Measurements from ENCODE around the gene SLX4IP. TPM values are rescaled to one million over a fixed set of nuclear protein-coding genes. Genes with fewer than 3 reads are reported as not detected.

SLX4IP gene
- total RNA-seq, 2 donors from 2014 or later = 3.2 to 4.9 TPM

DNA sequence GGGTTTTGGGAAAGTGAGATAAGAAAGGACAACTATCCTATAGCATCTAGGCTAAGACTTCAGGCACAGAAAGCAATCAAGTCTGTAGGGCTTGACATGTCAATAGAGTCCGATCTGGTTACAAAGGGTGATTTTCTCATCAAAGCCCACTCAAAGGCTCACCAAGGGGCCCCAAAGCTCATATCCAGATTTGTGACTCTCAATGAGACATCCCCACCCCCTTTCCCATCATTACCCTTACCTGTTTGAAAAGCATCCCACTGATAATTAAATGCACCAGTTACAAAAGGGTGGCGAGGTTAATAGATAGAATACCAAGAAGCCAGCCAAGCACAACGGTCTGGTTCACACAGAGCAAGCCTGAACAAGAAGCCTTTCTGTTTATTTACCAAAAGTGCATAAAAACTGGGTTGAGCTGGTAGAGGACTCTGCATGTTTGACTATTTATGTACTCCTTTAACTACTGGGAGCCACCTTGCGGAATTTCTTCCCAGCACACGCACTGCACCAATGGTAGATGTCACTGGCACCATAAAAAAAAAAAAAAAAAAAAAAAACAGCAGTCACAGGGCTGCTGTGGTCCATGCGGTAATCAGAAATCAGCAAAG is 232.6 kb downstream of the SLX4IP start:
- Mint-ChIP-seq H3K4me3 (no peak overlapping the region), H3K9me3 (no peaks in the 10 kb centered on the region), H3K27me3 (peaks cover 16 to 33% of the 10 kb centered on the region in 2 donors), H3K27ac (no peak overlapping the region), H3K4me1 (ENCODE audit: low read depth in 2 of 2) (peaks cover 8 to 11% of the 10 kb centered on the region in 2 donors), H3K36me3 (no peaks in the 10 kb centered on the region)
- DNase-seq (ENCODE audit: low spot score) = no peak
- ATAC-seq = no peak

GRCh38 chr20:10668677-10669368 is 233.7 kb downstream of the SLX4IP start:
- H3K4me3 Mint-ChIP-seq = no peak overlapping the region
- DNase-seq (ENCODE audit: low spot score) (no peak), ATAC-seq (no peak)
- H3K4me1 Mint-ChIP-seq (ENCODE audit: low read depth in 2 of 2) = peaks cover 11 to 17% of the 10 kb centered on the region in 2 donors
- no peak overlapping the region for H3K27ac Mint-ChIP-seq
- H3K36me3 Mint-ChIP-seq = no peaks in the 10 kb centered on the region
- no peaks in the 10 kb centered on the region for H3K9me3 Mint-ChIP-seq
- H3K27me3 Mint-ChIP-seq = peaks cover 12 to 33% of the 10 kb centered on the region in 2 donors

GRCh38 chr20:10669843-10670446 is 234.8 kb downstream of the SLX4IP start:
- Mint-ChIP-seq H3K4me1 (ENCODE audit: low read depth in 2 of 2) (peaks cover 15 to 22% of the 10 kb centered on the region in 2 donors), H3K36me3 (no peaks in the 10 kb centered on the region), H3K27ac (no peak overlapping the region), H3K27me3 (peaks cover 10 to 23% of the 10 kb centered on the region in 2 donors), H3K9me3 (no peaks in the 10 kb centered on the region), H3K4me3 (no peak overlapping the region)
- no peak for ATAC-seq
- no peak for DNase-seq (ENCODE audit: low spot score)

GRCh38 chr20:10670501-10671220 is 235.6 kb downstream of the SLX4IP start:
- Mint-ChIP-seq H3K27me3 (peaks cover 11 to 23% of the 10 kb centered on the region in 2 donors), H3K4me3 (peak overlapping the region; percentile 32), H3K27ac (no peak overlapping the region), H3K36me3 (no peaks in the 10 kb centered on the region), H3K9me3 (no peaks in the 10 kb centered on the region), H3K4me1 (ENCODE audit: low read depth in 2 of 2) (peaks cover 19 to 25% of the 10 kb centered on the region in 2 donors)
- no peak for ATAC-seq
- no peak for DNase-seq (ENCODE audit: low spot score)

DNA sequence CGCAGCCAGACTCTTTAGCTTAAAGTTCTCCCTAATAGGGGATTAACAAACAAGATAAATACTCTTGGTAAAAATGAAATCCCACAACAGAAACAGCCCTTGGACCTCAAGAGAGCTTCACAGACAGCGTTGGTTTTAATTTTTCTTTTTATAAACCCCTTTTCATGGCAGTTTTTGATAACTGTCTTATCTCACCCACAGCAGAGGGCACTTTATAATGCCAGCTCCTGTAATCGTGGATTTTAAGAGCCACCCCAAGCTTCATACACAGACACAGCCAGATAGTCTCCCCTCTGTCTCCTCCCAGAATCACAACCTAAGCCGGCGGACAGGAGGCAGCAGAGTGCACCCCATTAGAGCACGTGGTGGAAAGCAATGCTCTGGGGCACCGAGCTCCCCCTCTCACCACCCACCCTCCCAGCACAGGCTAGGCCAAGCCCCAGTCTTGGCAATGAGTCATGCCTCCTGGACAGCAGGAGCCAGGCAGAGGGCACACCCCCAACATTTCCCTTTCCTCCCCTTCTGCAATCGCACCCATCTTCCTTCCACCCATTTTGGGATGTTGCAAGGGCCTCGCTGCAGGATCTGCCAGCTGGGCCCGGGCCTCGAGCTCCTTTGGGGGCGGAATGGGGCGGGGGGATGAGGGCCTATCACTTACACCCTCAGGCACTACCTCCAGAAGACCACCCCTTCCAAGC is 236.3 kb downstream of the SLX4IP start:
- Mint-ChIP-seq H3K4me1 (ENCODE audit: low read depth in 2 of 2) (peaks cover 19 to 25% of the 10 kb centered on the region in 2 donors), H3K4me3 (peak overlapping the region; percentile 32), H3K36me3 (no peaks in the 10 kb centered on the region), H3K27me3 (peaks cover 12 to 23% of the 10 kb centered on the region in 2 donors), H3K9me3 (no peaks in the 10 kb centered on the region), H3K27ac (no peak overlapping the region)
- no peak for ATAC-seq
- no peak for DNase-seq (ENCODE audit: low spot score)

DNA sequence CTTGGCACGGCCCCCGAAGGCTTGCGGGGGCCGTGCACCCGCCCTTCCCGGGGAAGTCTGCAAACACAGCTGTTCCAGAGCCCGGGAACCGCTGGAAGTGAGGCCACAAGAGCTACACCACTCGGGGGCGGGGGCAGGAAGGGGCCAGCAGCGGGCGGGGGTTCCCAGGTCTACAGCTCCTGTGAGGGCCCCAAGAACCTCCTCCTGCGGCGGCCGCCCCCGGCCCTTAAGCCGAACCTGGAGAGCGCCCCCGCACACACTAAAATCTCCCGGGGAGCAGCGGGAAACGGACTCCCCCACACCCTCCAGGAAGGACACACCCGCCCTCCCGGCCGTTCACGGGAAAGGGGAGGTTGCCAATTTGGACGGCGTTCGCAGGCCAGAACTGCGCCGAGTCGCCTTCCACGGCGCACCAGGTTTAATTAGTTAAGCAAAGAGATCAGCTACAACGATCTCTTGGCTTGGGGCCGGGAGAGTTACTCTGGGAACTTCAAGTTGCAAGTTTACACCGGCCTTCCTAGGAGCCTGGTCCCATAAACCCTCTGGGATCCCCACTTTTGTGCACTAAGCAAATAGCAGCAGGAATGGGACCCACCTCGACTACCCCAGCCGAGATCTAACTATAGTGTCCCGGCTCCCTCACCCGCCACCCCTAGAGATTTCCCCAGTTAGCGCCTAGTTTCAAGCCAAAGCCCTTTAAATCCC is 237.0 kb downstream of the SLX4IP start:
- Mint-ChIP-seq H3K36me3 (no peaks in the 10 kb centered on the region), H3K4me1 (ENCODE audit: low read depth in 2 of 2) (peaks cover 19 to 25% of the 10 kb centered on the region in 2 donors), H3K4me3 (peak overlapping the region; percentile 96), H3K27me3 (peaks cover 12 to 23% of the 10 kb centered on the region in 2 donors), H3K9me3 (no peaks in the 10 kb centered on the region), H3K27ac (no peak overlapping the region)
- DNase-seq (ENCODE audit: low spot score) (no peak), ATAC-seq (no peak)

DNA sequence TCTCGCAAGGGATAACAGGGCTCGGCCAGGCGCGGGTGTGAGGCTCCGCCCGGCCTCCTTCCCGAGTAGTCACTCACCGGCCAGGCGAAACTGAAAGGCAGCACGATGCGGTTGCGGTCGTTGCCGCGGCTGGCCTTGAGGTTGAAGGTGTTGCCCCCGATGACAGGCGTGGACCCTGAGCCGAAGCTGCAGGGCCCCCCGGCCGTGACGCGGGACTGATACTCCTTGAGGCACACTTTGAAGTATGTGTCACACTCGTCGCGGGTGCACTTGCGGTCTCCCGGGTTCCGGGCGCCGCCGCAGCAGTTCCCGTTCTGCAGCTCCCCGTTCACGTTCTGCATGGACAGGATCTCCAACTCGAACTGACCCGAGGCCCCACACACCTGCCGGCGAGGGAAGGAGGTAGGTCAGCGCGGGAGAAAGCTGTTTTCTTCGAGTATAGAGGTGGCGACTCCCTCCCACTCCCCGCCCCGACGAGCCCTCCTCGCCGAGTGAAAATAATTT is 237.6 kb downstream of the SLX4IP start:
- DNase-seq (ENCODE audit: low spot score) = peak; percentile 83
- H3K4me3 Mint-ChIP-seq = peak overlapping the region; percentile 96
- ATAC-seq = peak; percentile 29 to 52
- H3K27ac Mint-ChIP-seq = peak overlapping the region in 1 of 2 donors; percentile 61
- H3K36me3 Mint-ChIP-seq = no peaks in the 10 kb centered on the region
- peaks cover 19 to 25% of the 10 kb centered on the region in 2 donors for H3K4me1 Mint-ChIP-seq (ENCODE audit: low read depth in 2 of 2)
- H3K9me3 Mint-ChIP-seq = no peaks in the 10 kb centered on the region
- peaks cover 14 to 26% of the 10 kb centered on the region in 2 donors for H3K27me3 Mint-ChIP-seq

DNA sequence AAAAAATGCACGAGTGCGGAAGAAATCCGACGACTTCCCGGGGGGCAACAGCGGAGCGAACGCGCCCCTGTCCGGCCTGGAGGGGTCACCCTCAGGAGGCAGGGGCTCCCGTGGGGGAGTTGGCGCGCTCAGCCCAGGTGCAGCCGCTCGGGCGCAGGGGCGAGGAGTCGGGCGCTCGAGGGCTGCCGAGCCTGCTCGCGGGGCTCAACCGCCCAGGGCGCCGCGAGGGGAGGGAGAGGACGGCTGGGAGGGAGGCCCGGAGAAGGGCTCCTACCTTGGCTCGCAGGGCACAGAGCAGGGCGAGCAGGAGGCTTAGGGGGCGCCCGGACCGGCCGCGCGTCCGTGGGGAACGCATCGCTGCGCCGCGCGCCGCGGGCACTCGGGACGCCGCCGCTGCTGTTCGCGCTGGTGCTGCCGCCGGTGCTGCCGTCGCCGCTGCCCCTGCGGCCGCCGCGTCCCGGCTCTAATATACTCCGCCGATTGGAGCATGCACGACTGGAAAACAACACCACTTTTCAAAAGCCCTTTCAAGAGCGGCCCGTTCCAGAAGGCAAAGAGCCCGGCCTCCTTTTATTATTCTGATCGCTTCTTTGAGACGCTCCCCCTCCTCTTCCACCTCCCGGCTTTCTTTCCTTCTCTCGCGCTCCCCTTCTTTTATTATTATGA is 238.2 kb downstream of the SLX4IP start:
- peaks cover 19 to 25% of the 10 kb centered on the region in 2 donors for H3K4me1 Mint-ChIP-seq (ENCODE audit: low read depth in 2 of 2)
- peaks cover 18 to 32% of the 10 kb centered on the region in 2 donors for H3K27me3 Mint-ChIP-seq
- H3K36me3 Mint-ChIP-seq = no peaks in the 10 kb centered on the region
- H3K9me3 Mint-ChIP-seq = no peaks in the 10 kb centered on the region
- ATAC-seq = no peak
- DNase-seq (ENCODE audit: low spot score) = no peak
- H3K4me3 Mint-ChIP-seq = peak overlapping the region; percentile 96
- H3K27ac Mint-ChIP-seq = peak overlapping the region; percentile 74 to 90

DNA sequence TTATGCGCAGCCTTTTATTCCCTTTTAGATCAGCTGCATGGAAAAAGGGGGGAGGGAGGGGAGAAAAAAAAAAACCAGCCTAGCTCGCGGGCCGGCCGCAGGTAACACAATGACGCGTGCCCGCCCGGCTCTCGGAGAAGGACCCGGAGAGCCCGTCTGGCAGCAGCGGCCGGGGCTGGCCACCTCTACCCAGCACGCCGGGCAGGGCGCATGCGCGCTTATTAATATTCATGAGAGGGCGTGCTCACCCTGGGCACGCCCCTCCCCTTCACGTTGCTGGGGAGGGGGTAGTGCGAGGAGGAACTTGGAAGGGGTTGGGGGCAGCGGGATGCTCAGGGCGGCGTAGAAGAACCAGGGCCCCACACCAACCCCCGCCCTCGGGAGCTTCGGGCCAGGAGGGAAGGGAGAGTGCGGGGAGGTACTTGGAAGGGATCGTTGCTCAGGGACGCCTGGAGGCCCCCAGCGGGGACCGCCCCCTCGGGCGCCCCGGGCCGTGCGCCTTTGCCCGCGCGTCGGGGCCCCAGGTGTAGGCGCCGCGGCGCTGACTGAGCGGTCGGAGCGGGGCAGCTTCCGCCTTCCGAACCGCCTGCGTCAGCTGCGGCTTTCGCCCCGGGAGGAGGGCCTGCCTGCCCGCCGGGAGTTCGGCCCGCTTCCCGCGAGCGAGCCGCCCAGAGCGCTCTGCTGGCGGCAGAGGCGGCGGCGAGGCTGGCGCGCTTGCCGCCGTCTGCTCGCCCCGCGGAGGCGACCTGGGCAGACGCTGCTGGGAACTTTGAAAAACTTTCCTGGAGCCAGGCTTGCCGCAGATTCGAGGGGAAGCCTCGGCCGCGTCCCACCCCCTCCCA is 239.0 kb downstream of the SLX4IP start, which contains the start of gene JAG1:
JAG1 (minus strand) TSS at position 158 of the 842 bp plus-strand sequence. CDS start 469 bp downstream, outside the sequence.
- DNase-seq (ENCODE audit: low spot score) (peak; percentile 86), ATAC-seq (peak; percentile 88 to 92)
- Mint-ChIP-seq H3K4me3 (peak within 1 kb of the TSS; percentile 96), H3K27me3 (peaks cover 21 to 38% of the 10 kb centered on the region in 2 donors), H3K9me3 (no peaks in the 10 kb centered on the region), H3K27ac (peak within 1 kb of the TSS; percentile 74 to 90), H3K36me3 (no peaks in the 10 kb centered on the region), H3K4me1 (ENCODE audit: low read depth in 2 of 2) (peaks cover 19 to 25% of the 10 kb centered on the region in 2 donors)

GRCh38 chr20:10674684-10675449 is 239.8 kb downstream of the SLX4IP start:
- DNase-seq (ENCODE audit: low spot score) = peak; percentile 71
- H3K4me1 Mint-ChIP-seq (ENCODE audit: low read depth in 2 of 2) = peaks cover 19 to 25% of the 10 kb centered on the region in 2 donors
- no peaks in the 10 kb centered on the region for H3K36me3 Mint-ChIP-seq
- H3K4me3 Mint-ChIP-seq = peak overlapping the region; percentile 69
- peak; percentile 62 to 73 for ATAC-seq
- no peak overlapping the region for H3K27ac Mint-ChIP-seq
- peaks cover 21 to 31% of the 10 kb centered on the region in 2 donors for H3K27me3 Mint-ChIP-seq
- H3K9me3 Mint-ChIP-seq = no peaks in the 10 kb centered on the region

- Mint-ChIP-seq H3K27me3 (peaks cover 19 to 27% of the 10 kb centered on the region in 2 donors), H3K36me3 (no peaks in the 10 kb centered on the region), H3K27ac (no peak overlapping the region), H3K4me1 (ENCODE audit: low read depth in 2 of 2) (peaks cover 19 to 25% of the 10 kb centered on the region in 2 donors), H3K9me3 (no peaks in the 10 kb centered on the region), H3K4me3 (peak overlapping the region; percentile 69)
- DNase-seq (ENCODE audit: low spot score) (no peak), ATAC-seq (no peak)
Measured at GRCh38 chr20:10675450-10675848, 240.3 kb downstream of the SLX4IP start.
